Stimulated activated CD4-positive, alpha-beta T cell treated with anti-CD3 and anti-CD28 coated beads, Interleukin-2, amount 100 ng/mL, for 4 hours (primary cell): ENCODE data around the gene POU3F4.

ENCODE experiments used
- DNase-seq: peaks from one replicate; pipeline ENCODE4 v3.0.0-alpha.2; 2020; ENCODE audit warnings: low read depth

Gene POU3F4

GRCh38 chrX:83508006-83508405 lies at the start of gene POU3F4:
Gene POU3F4 (plus strand): TSS chrX:83508290. CDS start chrX:83508325, 35 bp downstream.
- no peak for DNase-seq

GRCh38 chrX:83469551-83469950 lies 38.5 kb upstream of the POU3F4 start:
- no peak for DNase-seq

- DNase-seq, result no peak
Measured at GRCh38 chrX:83495898-83496297, 12.2 kb upstream of the POU3F4 start.

GRCh38 chrX:83501003-83501402 lies 7.1 kb upstream of the POU3F4 start:
- DNase-seq, result no peak

GRCh38 chrX:83501530-83501929 lies 6.6 kb upstream of the POU3F4 start:
- DNase-seq, result no peak

GRCh38 chrX:83504721-83505479 lies 3.2 kb upstream of the POU3F4 start:
- no peak for DNase-seq

- DNase-seq, result no peak
Measured at GRCh38 chrX:83508526-83509253, 600 bp downstream of the POU3F4 start.

GRCh38 chrX:83509254-83509801 lies 1.2 kb downstream of the POU3F4 start:
- DNase-seq, result no peak

- DNase-seq, result no peak
Measured at GRCh38 chrX:83510510-83511062, 2.5 kb downstream of the POU3F4 start.

GRCh38 chrX:83511208-83511607 lies 3.1 kb downstream of the POU3F4 start:
- DNase-seq, result no peak

GRCh38 chrX:83512111-83512510 lies 4.0 kb downstream of the POU3F4 start:
- DNase-seq, result no peak

- no peak for DNase-seq
Measured at GRCh38 chrX:83516597-83516996, 8.5 kb downstream of the POU3F4 start.

GRCh38 chrX:83521905-83522304 lies 13.8 kb downstream of the POU3F4 start:
- no peak for DNase-seq

GRCh38 chrX:83529950-83530349 lies 21.9 kb downstream of the POU3F4 start:
- no peak for DNase-seq

- no peak for DNase-seq
Measured at GRCh38 chrX:83535417-83536196, 27.5 kb downstream of the POU3F4 start.
